ENCODE data around the gene SLC9A9. TPM values are rescaled to one million over a fixed set of nuclear protein-coding genes. Genes with fewer than 3 reads are reported as not detected.

Gene SLC9A9
- total RNA-seq, 1 experiment from 2014 or later = 1.4 TPM

DNA sequence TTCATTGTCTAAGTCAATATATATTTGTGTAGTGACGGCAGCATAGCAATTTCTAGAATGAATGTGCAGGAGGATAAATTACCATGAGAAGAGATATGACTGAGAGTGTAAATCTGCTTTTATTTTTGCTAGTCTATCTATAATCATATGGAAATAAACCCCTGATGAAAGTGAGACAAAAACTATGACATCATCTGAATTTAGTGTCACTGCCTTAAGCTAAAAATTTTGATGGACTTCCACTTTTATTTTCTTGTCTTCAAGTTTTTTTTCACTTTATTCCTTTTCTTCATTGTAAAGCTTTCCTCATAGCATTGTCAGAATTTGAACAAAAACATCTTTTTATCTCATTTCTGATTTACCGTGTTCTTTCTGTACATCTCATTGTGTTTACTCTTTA lies 486.7 kb downstream of the SLC9A9 start:
- no peaks in the 10 kb centered on the region for H3K36me3 ChIP-seq (ENCODE audit: insufficient read depth, low read length, poor library complexity, severe bottlenecking)
- no TSS peak for BruUV-seq (replicated peaks)
- ChIA-PET CTCF (no interaction called here), POLR2A (ENCODE audit: low non-redundant PET) (no interaction called here)
- H3K9me3 ChIP-seq (ENCODE audit: low read depth, low read length, poor library complexity, severe bottlenecking) = no peaks in the 10 kb centered on the region
- DNase-seq (ENCODE audit: low spot score) = no peak
- TF ChIP-seq, protein P1, sequence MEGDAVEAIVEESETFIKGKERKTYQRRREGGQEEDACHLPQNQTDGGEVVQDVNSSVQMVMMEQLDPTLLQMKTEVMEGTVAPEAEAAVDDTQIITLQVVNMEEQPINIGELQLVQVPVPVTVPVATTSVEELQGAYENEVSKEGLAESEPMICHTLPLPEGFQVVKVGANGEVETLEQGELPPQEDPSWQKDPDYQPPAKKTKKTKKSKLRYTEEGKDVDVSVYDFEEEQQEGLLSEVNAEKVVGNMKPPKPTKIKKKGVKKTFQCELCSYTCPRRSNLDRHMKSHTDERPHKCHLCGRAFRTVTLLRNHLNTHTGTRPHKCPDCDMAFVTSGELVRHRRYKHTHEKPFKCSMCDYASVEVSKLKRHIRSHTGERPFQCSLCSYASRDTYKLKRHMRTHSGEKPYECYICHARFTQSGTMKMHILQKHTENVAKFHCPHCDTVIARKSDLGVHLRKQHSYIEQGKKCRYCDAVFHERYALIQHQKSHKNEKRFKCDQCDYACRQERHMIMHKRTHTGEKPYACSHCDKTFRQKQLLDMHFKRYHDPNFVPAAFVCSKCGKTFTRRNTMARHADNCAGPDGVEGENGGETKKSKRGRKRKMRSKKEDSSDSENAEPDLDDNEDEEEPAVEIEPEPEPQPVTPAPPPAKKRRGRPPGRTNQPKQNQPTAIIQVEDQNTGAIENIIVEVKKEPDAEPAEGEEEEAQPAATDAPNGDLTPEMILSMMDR (conservative IDR thresholded peaks at IDR 0.05; ENCODE audit: low read depth, low read length) = no peak
- H3K4me1 ChIP-seq (ENCODE audit: insufficient read depth, low read length, poor library complexity, severe bottlenecking) = no peaks in the 10 kb centered on the region
- no peak overlapping the region for H3K4me3 ChIP-seq (ENCODE audit: low read depth, low read length, poor library complexity, severe bottlenecking)
- intact Hi-C loops (cut with micrococcal nuclease; ENCODE audit: unreplicated experiment) = no loop called here
- no peak overlapping the region for H3K27ac ChIP-seq (ENCODE audit: low read depth, low read length, poor library complexity, severe bottlenecking)
- H3K27me3 ChIP-seq (replicated peaks; ENCODE audit: insufficient read depth, low read depth, low read length, poor library complexity) = no peaks in the 10 kb centered on the region

DNA sequence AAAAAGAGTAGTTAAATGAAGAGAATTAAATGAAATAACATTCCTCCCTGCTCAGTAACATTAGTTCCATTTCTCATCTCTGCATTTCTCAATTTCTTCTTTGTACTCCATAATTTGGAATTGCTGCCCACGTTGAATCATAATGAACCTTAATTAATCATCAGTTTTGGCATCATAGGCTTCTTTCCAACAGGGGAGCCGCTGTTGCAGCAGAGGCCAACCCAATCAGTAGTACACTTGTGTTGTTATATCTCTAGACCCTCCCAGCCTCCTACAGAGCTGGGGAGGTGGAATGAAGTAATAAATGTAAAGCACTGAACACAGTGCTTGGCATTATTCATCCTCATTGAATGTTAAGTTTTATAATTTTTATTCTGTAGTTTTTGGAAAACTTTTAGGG lies 488.0 kb downstream of the SLC9A9 start:
- no peak for TF ChIP-seq EZH2 (IDR thresholded peaks at IDR 0.05; ENCODE audit: borderline replicate concordance, low read depth, low read length, poor library complexity, severe bottlenecking)
- TF ChIP-seq, protein P1 (conservative IDR thresholded peaks at IDR 0.05; ENCODE audit: low read depth, low read length) = no peak
- Histone ChIP-seq H3K36me3 (ENCODE audit: insufficient read depth, low read length, poor library complexity, severe bottlenecking) (no peaks in the 10 kb centered on the region), H3K27ac (ENCODE audit: low read depth, low read length, poor library complexity, severe bottlenecking) (no peak overlapping the region), H3K4me3 (ENCODE audit: low read depth, low read length, poor library complexity, severe bottlenecking) (no peak overlapping the region), H3K9me3 (ENCODE audit: low read depth, low read length, poor library complexity, severe bottlenecking) (no peaks in the 10 kb centered on the region), H3K27me3 (replicated peaks; ENCODE audit: insufficient read depth, low read depth, low read length, poor library complexity) (no peaks in the 10 kb centered on the region), H3K4me1 (ENCODE audit: insufficient read depth, low read length, poor library complexity, severe bottlenecking) (no peaks in the 10 kb centered on the region)
- intact Hi-C loops (cut with micrococcal nuclease; ENCODE audit: unreplicated experiment) = no loop called here
- no peak for DNase-seq (ENCODE audit: low spot score)
- POLR2A ChIA-PET (ENCODE audit: low non-redundant PET) = no interaction called here
- BruUV-seq (replicated peaks) = no TSS peak
- CTCF ChIA-PET = no interaction called here

DNA sequence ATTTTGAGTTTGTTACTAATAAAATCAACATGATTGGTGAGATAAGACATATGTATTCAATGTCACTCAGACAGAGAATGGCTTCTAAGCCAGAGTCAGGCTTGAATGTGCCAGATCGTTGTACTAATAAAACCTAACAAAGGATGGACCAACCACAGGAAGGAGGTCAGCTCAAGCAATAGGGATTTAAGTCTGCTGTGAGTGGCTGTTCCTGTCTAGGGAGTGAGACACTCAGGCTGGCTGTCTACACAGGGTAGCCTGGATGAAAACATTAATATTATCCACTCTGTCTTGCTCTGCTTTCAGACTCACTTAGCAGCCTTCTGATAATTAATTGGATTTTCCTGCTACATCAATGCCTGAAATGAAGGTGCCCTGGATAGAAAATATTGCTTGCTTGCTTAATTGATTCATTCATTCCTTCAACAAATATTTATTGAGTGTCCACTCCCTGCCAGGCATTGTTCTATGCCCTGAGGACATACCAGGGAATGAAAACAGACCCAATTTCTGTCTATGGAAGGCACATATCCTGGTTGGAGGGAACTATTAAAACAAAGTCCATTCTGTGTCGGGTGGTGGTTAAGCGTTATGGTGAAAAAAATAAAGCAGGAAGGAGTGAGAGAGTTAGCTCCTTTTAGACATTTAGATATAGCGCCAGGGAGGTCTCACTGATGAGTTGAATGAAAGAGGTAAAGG lies 489.3 kb downstream of the SLC9A9 start:
- Histone ChIP-seq H3K36me3 (ENCODE audit: insufficient read depth, low read length, poor library complexity, severe bottlenecking) (no peaks in the 10 kb centered on the region), H3K27me3 (replicated peaks; ENCODE audit: insufficient read depth, low read depth, low read length, poor library complexity) (no peaks in the 10 kb centered on the region), H3K27ac (ENCODE audit: low read depth, low read length, poor library complexity, severe bottlenecking) (no peak overlapping the region), H3K4me1 (ENCODE audit: insufficient read depth, low read length, poor library complexity, severe bottlenecking) (no peaks in the 10 kb centered on the region), H3K4me3 (ENCODE audit: low read depth, low read length, poor library complexity, severe bottlenecking) (no peak overlapping the region), H3K9me3 (ENCODE audit: low read depth, low read length, poor library complexity, severe bottlenecking) (no peaks in the 10 kb centered on the region)
- ChIA-PET POLR2A (ENCODE audit: low non-redundant PET) (no interaction called here), CTCF (no interaction called here)
- DNase-seq (ENCODE audit: low spot score) = no peak
- intact Hi-C loops (cut with micrococcal nuclease; ENCODE audit: unreplicated experiment) = no loop called here
- TF ChIP-seq EZH2 (IDR thresholded peaks at IDR 0.05; ENCODE audit: borderline replicate concordance, low read depth, low read length, poor library complexity, severe bottlenecking) = no peak
- TF ChIP-seq, protein P1 (conservative IDR thresholded peaks at IDR 0.05; ENCODE audit: low read depth, low read length) = no peak
- BruUV-seq (replicated peaks) = no TSS peak
